Astrocyte of the cerebellum (primary cell): ENCODE data around the gene LIPE.
"Not testable (repeated sequence)": the region's sequence is repeated elsewhere in the genome, so short reads cannot be mapped to it uniquely, and the experiment has no call there.

Experiments used
- DNase-seq: peaks from one replicate; pipeline ENCODE4 v3.0.0-alpha.2; 2011; ENCODE audit warnings: low read depth
- H3K4me3 ChIP-seq: 2 replicates; pipeline ENCODE4 v1.5.1; 2011; ENCODE audit warnings: mild to moderate bottlenecking, low read depth, low read length, moderate library complexity
- in situ Hi-C: cut with HindIII; loops from 2 replicates; pipeline ENCODE4 v1.10.0; 2017; ENCODE audit warnings: low sequenced_read_pairs
- TF ChIP-seq, protein P1 (sequence below): IDR thresholded peaks from 2 replicates; pipeline ENCODE4 v1.5.1; 2012; ENCODE audit warnings: low read length, low read depth, moderate library complexity, mild to moderate bottlenecking; ENCODE audit errors: missing control alignments

Gene LIPE

GRCh38 chr19:42459926-42460325, 32.7 kb upstream of the LIPE start:
- H3K4me3 ChIP-seq, result no peak overlapping the region
- no peak for DNase-seq
- TF ChIP-seq, protein P1, sequence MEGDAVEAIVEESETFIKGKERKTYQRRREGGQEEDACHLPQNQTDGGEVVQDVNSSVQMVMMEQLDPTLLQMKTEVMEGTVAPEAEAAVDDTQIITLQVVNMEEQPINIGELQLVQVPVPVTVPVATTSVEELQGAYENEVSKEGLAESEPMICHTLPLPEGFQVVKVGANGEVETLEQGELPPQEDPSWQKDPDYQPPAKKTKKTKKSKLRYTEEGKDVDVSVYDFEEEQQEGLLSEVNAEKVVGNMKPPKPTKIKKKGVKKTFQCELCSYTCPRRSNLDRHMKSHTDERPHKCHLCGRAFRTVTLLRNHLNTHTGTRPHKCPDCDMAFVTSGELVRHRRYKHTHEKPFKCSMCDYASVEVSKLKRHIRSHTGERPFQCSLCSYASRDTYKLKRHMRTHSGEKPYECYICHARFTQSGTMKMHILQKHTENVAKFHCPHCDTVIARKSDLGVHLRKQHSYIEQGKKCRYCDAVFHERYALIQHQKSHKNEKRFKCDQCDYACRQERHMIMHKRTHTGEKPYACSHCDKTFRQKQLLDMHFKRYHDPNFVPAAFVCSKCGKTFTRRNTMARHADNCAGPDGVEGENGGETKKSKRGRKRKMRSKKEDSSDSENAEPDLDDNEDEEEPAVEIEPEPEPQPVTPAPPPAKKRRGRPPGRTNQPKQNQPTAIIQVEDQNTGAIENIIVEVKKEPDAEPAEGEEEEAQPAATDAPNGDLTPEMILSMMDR, result no peak
- in situ Hi-C loops, result no loop called here

GRCh38 chr19:42455621-42456081, 28.5 kb upstream of the LIPE start:
- in situ Hi-C loops, result no loop called here
- DNase-seq, result no peak
- no peak overlapping the region for H3K4me3 ChIP-seq
- TF ChIP-seq, protein P1, result no peak

DNA sequence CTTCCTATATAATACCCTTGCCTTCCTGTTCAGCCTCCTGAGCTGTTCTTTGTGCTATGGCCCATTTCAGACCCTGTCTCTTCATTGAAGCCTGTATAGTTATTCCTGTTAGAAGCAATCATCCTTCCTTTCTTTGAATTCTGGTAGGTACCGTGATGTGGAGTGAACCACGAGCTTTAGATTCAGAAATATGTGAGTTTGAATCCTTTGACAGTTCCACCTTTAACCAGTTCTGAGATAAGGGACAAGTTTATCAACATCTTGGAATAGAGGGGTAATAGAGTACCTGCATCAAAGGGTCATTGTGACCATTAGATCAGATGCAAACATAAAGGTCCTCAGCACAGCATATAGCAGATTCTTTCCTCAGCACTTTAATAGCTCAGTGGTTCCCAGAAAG, 27.9 kb upstream of the LIPE start:
- in situ Hi-C loops, result no loop called here
- TF ChIP-seq, protein P1, result no peak
- no peak overlapping the region for H3K4me3 ChIP-seq
- DNase-seq, result no peak

- TF ChIP-seq, protein P1, result no peak
- no peak overlapping the region for H3K4me3 ChIP-seq
- no peak for DNase-seq
- in situ Hi-C loops, result no loop called here
Observed at GRCh38 chr19:42452590-42452989, 25.4 kb upstream of the LIPE start.

GRCh38 chr19:42450314-42450934, 23.2 kb upstream of the LIPE start:
- in situ Hi-C loops, result no loop called here
- no peak overlapping the region for H3K4me3 ChIP-seq
- TF ChIP-seq, protein P1, result peak; percentile 84
- DNase-seq, result peak; percentile 84

- in situ Hi-C loops, H3K4me3 ChIP-seq, DNase-seq: not testable (repeated sequence)
Observed at GRCh38 chr19:42448306-42448705, 21.1 kb upstream of the LIPE start.

- no peak for DNase-seq
- in situ Hi-C loops, result no loop called here
- TF ChIP-seq, protein P1, result no peak
- no peak overlapping the region for H3K4me3 ChIP-seq
Observed at GRCh38 chr19:42445948-42446347, 18.8 kb upstream of the LIPE start.
